ENCODE results near the gene ABCA4.

Gene ABCA4

GRCh38 chr1:94024104-94024792, 96.7 kb downstream of the ABCA4 start:
- DNase-seq, result no peak

GRCh38 chr1:94022471-94023189, 98.3 kb downstream of the ABCA4 start:
- peak; percentile 44 for DNase-seq

- no peak for DNase-seq
Observed at GRCh38 chr1:94020764-94021579, 100.0 kb downstream of the ABCA4 start.

- no peak for DNase-seq
Observed at GRCh38 chr1:94019327-94019726, 101.6 kb downstream of the ABCA4 start.

GRCh38 chr1:94017155-94017829, 103.7 kb downstream of the ABCA4 start:
- DNase-seq, result no peak

GRCh38 chr1:94015489-94015817, 105.5 kb downstream of the ABCA4 start:
- DNase-seq, result no peak

- no peak for DNase-seq
Observed at GRCh38 chr1:94014635-94015488, 106.1 kb downstream of the ABCA4 start.

- DNase-seq, result no peak
Observed at GRCh38 chr1:94014087-94014486, 106.9 kb downstream of the ABCA4 start.

GRCh38 chr1:94013367-94013878, 107.5 kb downstream of the ABCA4 start:
- DNase-seq, result peak; percentile 55

GRCh38 chr1:94012708-94013366, 108.1 kb downstream of the ABCA4 start:
- DNase-seq, result no peak

GRCh38 chr1:94011709-94012595, 109.0 kb downstream of the ABCA4 start:
- no peak for DNase-seq

- DNase-seq, result no peak
Observed at GRCh38 chr1:94011129-94011528, 109.8 kb downstream of the ABCA4 start.

- DNase-seq, result no peak
Observed at GRCh38 chr1:94009304-94009703, 111.6 kb downstream of the ABCA4 start.

GRCh38 chr1:94006604-94007003, 114.3 kb downstream of the ABCA4 start:
- DNase-seq, result no peak

- no peak for DNase-seq
Observed at GRCh38 chr1:94004924-94005323, 116.0 kb downstream of the ABCA4 start.

GRCh38 chr1:94002046-94002787, 118.7 kb downstream of the ABCA4 start:
- DNase-seq, result no peak

GRCh38 chr1:94001397-94002045, 119.4 kb downstream of the ABCA4 start:
- no peak for DNase-seq

- no peak for DNase-seq
Observed at GRCh38 chr1:94000510-94001282, 120.3 kb downstream of the ABCA4 start.
